HG02759 (cell line): ENCODE results near the gene PANK1.
"Not testable (repeated sequence)": the region's sequence is repeated elsewhere in the genome, so short reads cannot be mapped to it uniquely, and the experiment has no call there.

Source experiments
- ATAC-seq: cut with Tn5 transposase; IDR thresholded peaks from one replicate; pipeline ENCODE4 v1.9.1; 2021; ENCODE audit warnings: mild to moderate bottlenecking, moderate library complexity; ENCODE audit not compliant: unreplicated experiment

Gene PANK1

DNA sequence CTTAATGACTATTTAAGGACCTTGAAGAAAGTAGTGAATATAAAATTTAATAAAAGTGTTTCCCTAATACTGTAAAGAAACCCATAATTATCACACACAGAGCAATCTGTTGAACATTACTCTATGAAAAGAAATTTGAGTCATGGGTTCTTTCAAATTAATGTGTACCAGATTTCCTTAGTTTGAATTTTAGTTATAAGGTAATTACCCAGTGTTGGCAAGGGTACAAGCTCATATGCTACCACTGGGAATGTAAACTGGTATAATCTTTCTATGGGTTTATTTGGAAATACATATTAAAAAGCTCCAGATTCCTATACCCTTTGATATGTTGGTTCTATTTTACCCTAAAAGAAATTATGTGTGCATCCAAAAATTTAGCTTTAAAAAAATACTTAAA, 22.9 kb downstream of the PANK1 start:
- no peak for ATAC-seq

DNA sequence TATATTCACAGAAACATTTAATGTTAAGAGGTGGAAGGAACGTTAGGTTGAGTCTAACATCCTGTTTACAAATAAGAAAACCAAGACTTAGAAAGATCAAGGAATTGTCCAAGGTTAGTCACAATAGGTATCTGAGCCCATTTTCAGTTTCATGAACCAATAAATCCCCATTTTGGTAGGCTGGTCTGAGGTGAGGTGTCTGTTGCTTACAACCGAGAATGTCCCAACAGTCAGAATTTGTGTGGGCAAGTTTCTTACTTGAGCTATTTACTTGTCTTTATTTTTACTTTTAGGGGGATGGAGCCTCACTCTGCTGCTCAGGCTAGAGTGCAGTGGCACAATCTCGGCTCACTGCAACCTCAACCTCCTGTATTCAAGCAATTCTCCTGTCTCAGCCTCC, 23.6 kb downstream of the PANK1 start:
- no peak for ATAC-seq

DNA sequence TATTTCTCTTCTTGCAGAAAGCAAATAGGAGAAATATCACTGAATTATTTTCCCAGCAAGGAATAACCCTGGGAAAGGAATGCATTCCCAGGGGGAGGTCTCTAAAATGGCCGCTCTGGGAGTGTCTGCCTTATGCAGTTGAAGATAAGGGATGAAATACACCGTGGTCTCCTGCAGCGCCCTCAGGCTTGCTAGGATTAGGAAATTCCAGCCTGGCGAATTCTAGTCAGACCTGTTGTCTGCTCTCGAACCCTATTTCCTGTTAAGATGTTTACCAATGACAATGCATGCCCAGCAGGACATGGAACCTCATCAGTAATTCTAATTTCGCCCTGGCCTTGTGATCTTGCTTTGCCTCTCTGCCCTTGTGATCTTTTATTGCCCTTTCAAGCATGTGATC, 24.7 kb downstream of the PANK1 start:
- ATAC-seq = not testable (repeated sequence)

DNA sequence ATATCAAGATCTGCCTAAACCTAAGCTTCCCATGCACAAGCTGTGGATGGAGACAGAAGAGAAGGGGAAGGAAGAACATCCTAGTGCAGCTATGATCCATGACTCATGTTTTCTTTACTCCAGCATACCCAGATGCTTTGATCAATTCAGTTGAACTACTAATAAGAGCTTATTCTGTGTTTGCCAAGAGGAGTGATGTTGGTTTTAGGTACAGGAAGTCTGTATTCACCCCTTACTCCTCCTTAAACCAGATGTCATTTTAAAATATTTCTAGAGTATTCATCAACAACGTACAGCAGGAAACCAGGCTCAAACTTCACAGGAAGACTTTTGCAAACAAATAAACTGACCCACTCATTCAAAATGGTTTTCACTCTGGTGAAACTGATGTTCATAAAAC, 29.2 kb downstream of the PANK1 start:
- no peak for ATAC-seq

DNA sequence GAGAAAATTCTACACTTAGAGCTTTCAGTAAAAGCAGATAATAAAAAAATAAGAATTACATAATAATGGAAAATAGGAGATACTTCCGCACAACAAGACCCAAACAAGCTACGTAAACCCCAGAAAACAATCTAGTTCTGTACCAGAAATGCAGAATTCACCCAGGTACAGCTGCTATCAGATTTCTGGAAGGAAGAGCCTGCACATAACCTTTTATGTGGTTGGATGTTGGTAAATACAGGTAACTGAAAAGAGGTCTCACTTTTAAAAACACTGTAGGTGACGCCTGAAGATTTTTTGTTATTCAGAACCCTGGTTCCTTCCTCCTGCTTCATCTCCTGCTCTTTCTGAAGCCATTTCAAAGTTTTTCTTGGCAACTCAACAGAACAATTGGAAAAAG, 29.9 kb downstream of the PANK1 start:
- ATAC-seq = no peak

DNA sequence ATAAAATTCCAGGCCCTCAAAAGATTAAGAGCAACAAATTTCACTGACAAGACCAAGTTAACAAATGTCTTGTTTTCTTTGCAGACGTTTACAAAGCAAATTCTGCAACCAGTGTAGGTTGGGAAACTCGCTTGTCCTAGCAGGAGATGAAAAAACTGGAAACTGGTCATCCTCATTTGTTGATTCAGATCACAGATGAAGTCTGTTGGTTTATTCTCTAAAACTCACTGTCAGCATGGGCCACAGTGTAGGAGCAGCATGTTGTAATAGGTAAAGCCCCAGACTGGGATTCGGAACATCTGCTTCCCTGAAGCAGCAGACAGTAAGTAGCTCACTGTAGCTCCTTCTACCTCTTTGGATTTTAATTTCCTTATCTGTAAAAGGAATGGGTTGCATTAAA, 31.5 kb downstream of the PANK1 start:
- ATAC-seq = no peak

DNA sequence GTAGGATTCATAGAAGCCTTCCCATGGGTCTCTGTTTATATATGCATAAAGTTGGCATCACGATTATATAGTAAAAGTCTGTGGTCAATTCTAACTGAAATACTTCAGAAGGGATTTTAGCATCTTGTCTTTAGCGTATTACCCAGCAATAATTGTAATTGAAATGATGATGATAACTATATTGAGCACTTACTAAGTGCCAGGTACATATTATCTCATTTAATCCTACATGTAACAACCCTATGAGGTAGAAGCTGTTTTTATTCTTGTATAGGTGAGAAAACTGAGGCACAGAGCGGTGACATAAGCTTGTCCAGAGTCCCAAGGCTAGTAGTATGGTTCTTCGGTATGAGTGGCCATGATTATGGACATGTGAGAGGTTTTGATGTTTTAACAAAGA, 33.8 kb downstream of the PANK1 start:
- no peak for ATAC-seq

DNA sequence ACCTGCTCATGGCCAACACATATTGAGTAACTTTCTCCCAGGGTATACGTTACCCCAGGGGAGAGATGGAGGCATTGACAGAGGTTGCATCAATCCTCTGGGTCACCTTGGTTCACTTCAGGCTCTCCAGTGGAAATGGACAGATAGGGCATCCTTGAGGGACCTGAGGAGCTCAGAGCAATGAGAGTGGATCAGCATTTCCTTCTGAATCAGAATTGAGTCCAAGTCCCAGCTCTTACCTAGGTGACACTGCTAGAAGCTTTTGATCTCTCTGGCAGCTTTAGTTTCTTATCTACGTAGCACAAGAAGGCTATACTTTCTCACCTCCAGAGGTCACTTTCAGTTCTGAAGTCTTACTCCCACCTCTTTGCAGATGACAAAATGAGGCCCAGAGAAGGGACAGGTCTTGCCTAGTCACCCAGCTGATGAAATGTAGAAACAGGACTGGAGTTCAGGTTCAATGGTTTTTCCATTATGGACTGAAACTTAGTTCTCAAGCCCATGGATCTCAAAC, 35.2 kb downstream of the PANK1 start:
- peak; percentile 86 for ATAC-seq

DNA sequence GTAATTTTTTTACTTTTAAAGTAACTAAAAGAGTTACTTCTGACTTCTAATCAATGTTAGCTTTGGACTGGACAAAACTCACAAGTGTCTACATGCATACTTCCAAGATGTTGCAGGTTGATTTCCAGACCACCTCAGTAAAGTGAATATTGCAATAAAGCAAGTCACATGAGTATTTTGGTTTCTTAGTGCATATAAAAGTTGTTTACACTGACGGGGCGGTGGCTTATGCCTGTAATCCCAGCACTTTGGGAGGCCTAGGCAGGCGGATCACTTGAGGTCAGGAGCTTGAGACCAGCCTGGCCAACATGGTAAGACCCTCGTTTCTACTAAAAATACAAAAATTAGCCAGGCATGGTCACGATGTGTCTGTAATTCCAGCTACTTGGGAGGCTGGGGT, 40.8 kb downstream of the PANK1 start:
- no peak for ATAC-seq

DNA sequence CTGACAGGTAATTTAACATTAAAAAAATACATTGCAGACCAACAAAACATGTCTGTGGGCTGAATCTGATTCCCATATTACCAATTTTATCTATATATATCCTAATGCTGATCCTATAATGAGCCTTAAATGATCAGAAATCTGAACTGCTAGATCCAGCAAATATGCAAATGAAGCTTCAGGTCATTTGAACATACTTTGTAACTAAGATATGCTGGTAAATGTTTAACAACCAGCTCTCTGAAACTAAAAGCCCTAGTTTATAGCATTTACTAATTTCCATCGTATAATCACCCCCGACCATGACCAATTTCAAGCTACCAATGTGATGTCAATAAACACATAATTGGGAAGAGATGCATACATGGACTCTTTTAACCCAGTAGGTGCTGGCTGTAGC, 42.1 kb downstream of the PANK1 start:
- ATAC-seq = no peak

DNA sequence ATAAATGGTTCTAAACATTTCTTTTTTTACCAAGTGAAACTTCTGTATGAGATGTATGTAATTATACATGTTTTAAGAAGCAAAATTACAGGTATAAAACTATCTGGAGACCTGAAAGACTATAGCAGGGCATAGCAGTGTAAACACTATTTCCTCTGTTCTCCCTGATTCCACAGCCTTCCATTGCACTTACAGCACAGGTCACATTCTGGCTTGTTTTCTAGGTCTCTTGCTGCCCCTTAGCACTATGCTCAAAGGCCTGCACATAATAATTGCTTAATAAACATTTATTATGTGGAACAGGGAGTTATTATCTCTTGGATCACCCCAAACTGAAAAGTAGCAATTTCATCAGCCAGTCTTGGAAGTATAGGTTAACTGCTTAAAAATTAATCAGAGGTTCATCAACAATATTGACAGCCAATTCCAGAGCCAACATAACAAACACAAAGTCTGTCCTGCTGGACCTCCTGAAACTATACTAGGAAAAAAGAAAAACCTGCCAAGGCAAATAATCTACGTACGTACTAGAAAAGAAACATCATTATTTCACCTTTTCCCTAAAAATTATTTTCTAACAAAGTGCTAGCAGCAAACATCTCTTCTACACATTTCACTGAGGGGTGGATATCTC, 43.2 kb downstream of the PANK1 start:
- no peak for ATAC-seq

DNA sequence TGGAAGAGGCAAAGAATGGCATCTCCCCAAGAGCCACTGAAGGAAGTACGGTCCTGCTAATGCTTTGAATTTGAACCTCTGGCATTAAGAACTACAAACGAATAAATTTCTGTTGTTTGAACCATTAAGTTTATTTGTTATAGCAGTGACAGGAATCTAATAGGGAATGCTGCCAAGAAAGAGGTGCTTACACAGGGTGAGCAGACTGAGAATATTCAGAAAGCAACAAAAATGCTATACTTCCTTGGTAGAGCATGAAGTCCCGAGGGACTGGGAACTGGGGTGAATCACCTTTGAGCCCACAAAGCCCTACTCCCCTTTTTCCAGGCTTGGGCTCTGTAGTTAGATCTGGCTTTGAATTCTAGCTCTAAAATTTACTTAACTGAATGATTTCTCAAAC, 45.0 kb downstream of the PANK1 start:
- no peak for ATAC-seq

DNA sequence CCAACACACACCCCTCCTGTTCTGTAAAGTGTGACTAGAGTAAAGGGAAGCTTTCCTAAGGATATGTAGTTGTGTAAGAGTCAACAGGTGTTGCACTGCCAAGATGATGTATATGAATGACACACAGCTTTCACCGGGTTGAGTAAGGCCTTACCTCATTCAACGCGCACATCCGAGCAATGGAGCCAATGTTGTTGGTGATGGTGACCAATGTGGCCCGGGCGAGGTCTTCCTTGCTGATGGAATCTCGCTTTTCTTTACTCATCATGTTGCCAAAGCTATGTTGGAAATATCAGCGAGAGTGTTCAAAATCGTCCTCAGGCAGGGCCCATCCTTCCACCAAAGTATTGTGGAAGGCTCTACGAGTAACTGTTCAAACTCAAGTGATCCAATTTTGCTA, 52.0 kb downstream of the PANK1 start:
- ATAC-seq = no peak

DNA sequence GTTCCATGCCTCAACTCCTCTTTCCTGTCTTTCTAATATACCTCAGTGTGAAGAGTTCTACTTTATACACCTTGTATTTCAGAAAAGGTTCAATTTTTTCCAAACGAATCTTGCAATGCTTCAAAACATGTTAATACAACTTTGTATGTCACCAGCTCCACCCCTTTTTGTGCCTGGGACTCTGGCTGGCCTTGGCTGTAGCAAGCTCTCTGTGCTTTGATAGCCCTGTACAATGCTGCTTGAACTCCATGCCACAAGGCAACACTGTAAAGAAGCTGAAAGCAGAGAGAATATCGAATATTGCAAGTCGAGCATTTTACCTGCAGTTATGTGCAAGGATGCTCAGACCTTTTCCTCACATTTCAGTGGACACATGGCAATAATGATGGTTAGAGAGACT, 52.5 kb downstream of the PANK1 start:
- no peak for ATAC-seq

DNA sequence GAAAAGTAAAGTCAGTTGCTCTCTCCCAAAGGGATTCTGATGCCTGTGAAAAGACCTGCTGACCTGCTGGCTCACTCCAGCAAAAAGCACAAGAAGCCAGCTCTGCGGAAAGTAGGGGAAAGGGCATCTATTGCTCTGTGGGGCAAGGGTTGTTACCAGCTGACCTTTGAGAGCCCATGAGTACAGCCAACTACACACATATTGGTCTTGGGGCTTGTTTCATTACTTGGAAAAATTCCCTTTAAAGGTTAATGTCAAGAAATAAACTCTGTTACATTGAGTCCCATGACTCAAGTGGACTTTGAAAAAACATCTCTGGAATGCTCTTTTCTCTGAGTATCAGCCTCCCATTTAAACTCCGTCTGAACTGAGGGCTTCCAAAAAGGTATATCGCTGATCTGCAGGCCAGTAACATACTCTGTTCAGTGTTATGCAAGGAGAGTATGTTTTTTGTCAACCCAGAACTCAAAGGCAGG, 53.2 kb downstream of the PANK1 start:
- ATAC-seq = no peak

DNA sequence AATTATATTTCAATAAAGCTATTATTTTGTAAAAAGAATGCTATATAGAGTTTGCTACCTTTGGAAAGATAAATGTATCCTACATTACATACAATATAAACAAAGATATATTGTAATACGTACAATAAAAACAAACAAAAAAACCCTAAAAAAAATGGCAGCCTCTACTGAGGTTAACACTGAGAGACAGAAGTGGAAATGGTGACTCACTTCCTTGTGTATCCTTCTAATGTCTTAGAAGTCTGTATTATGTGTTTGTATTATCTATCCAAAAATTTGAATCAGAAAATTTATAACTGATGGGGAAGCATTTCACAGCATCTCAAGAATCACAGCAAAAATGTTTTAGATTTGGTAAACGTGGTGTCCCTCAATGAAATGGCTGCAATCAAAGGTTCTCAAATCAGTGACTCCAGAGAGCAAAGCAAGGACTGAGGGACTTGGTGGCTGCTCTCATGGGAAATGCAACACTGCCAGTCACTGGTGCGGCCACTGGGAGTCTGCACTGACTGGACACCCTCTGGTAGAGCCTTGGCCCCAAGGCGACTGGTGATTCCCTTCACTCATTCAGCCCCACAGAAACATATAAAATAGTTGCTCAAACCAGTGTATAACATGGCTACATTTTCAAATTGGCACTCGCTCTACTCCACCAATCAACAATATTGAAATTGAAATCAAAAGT, 53.8 kb downstream of the PANK1 start:
- no peak for ATAC-seq

DNA sequence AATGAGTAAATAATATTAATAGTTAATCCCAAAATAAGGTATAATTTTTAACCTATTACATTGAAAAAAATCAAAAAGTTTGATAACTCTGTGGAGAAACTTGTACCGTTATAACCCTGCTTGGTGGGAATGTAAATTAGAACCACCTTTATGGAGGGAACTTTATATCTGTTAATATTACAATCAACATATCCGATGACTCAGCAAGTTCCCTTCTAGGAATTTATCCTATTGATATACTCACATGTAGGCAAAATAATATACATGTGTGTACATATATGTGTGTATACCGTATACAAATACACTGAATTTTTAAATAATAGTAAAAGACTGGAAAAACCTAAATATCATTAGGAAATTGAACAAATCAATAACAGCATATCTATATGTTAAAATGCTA, 54.7 kb downstream of the PANK1 start:
- no peak for ATAC-seq

DNA sequence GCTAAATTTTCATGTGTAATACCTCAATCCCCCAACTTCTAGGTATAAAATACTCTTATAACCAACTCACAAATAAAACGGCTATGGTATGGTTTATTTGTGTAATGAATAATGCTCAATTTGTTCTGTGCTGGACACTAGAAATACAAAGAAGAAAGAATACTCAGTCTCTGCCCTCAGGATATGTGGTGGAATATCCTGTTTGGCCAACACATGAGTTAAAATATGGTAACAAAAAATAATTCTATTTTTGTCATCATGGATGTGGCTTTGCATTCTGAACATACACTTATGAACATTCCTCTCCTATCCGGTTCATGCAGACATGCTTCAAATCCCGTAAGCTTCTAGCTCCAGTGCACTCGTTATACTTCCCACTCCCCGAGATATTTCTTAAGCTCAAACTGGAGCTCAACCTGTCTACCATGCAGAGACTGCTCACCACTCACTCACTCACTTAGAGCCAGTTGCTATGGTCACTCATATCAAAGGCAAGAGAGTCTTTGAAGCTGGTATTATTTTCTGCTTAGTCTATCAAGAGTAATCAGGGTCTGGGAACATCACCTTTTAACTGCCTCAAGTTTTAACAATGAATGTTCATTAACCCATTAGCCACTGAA, 55.8 kb downstream of the PANK1 start:
- no peak for ATAC-seq

DNA sequence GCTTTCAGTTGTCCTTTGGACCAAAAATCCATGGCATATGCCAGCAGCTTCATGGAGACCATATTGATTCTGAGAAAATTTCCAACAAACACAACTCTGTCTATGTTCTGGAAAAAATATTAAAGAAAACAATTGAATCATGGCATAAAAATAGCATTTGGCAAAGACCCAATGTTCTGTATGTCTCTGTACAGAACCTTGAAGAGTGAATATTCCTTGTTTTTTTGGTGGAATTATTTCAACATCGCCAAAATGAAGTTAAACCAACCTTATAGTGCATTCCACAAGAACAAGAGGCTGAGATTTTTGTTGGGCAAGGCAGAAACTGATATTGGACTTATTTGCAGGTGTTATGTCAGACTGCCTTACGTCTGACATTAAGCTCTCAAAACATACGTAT, 56.4 kb downstream of the PANK1 start:
- ATAC-seq = no peak

DNA sequence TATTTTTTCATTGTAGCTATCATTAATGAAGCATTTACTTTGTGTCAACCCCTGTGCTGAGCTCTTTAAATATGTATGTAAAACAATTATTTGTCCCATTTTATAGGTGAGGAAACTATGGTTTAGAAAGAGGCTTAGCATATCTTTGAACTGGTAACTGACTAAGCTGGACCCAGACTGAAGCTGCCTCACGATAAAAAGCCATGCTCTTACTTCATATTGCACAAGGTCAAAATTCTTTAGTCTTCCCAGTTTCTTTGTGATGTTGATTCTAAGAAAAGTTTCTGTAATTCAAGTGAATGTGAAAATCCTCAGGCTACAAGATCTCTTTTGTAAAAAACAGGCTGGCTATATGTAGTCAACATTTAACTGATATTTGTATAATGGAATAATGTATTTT, 63.0 kb downstream of the PANK1 start:
- no peak for ATAC-seq

DNA sequence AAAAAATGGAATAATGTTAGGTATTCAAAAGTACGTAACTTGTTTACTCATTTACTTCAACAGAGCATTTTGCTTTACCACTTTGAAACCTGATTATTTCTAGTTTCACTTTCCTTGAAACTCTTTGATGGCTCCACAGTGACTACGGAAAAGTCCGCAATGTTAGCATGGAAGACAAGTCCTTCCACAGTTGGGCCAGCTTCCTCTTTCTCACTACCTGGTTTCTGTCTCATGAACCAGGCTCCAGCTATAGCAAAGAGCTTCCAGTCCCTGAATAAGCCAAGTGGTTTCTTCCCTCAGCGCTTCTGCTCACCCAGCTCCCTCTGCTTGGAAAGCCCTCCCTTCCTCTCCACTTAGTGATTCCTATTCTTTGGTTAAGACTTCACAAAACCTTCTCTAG, 64.8 kb downstream of the PANK1 start:
- ATAC-seq = no peak

DNA sequence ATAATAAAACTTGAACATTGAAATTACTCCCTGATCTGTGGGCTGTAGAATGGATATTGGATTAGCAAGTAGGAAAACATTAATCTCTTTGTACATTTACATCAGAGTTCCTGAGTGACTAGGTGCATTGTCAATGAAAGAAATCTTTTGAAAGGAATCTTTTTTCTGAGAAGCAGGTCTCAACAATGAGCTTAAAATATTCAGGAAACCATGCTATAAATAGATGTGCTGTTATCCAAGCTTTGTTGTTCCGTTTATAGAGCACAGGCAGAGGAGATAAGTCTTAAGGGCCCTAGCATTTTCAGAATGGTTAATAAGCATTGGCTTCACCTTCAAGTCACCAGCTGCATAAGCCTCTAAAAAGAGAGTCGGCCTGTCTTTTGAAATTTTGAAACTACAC, 68.3 kb downstream of the PANK1 start:
- no peak for ATAC-seq
